HEK293 (cell line): ENCODE data around the gene MMD.
A peak's percentile ranks its signal among the peaks of the same experiment; 100 is the strongest.

Experiments used
- HOXD13 ChIP-seq: sonication (generic); formaldehyde crosslinking; IDR thresholded peaks from 2 replicates; pipeline ENCODE4 v1.8.0; 2022; ENCODE audit warnings: missing genetic modification reagents, borderline replicate concordance
- RBAK ChIP-seq: fragments of 450-650 bp; formaldehyde crosslinking; IDR thresholded peaks from 2 replicates; pipeline ENCODE4 v1.5.1; 2016; ENCODE audit warnings: missing biosample characterization, missing genetic modification characterization
- SP2 ChIP-seq: fragments of 450-650 bp; formaldehyde crosslinking; IDR thresholded peaks from 2 replicates; pipeline ENCODE4 v1.5.1; 2016; ENCODE audit warnings: missing biosample characterization, missing genetic modification characterization
- ZBTB49 ChIP-seq: fragments of 450-650 bp; formaldehyde crosslinking; IDR thresholded peaks from 2 replicates; pipeline ENCODE4 v1.5.1; 2016; ENCODE audit warnings: missing biosample characterization, missing genetic modification characterization, low read depth
- ZFP41 ChIP-seq: fragments of 450-650 bp; formaldehyde crosslinking; IDR thresholded peaks from 2 replicates; pipeline ENCODE4 v1.5.1; 2016; ENCODE audit warnings: missing biosample characterization, missing genetic modification characterization, borderline replicate concordance
- ZNF175 ChIP-seq: fragments of 450-650 bp; formaldehyde crosslinking; IDR thresholded peaks from 2 replicates; pipeline ENCODE4 v1.5.1; 2016; ENCODE audit warnings: missing biosample characterization, missing genetic modification characterization
- ZNF274 ChIP-seq, 2 experiments: fragments of 200-500 bp in 1 of 2; fragments of 450-650 bp in 1 of 2; sonication (Bioruptor generic) in 1 of 2; formaldehyde crosslinking in 1 of 2; IDR thresholded peaks; 2 replicates each; pipeline versions ENCODE4 v1.5.1 to v1.6.1; 2014 to 2016; ENCODE audit warnings: borderline replicate concordance in 1 of 2, inconsistent platforms in 1 of 2, low read length in 1 of 2, missing biosample characterization in 1 of 2, missing genetic modification characterization in 1 of 2
- ZNF302 ChIP-seq: fragments of 450-650 bp; formaldehyde crosslinking; IDR thresholded peaks from 2 replicates; pipeline ENCODE4 v1.5.1; 2016; ENCODE audit warnings: missing biosample characterization, missing genetic modification characterization, low read depth
- ZNF580 ChIP-seq: fragments of 450-650 bp; formaldehyde crosslinking; IDR thresholded peaks from 2 replicates; pipeline ENCODE4 v1.5.1; 2016; ENCODE audit warnings: missing biosample characterization, missing genetic modification characterization
- ZNF837 ChIP-seq: fragments of 450-650 bp; formaldehyde crosslinking; IDR thresholded peaks from 2 replicates; pipeline ENCODE4 v1.5.1; 2016; ENCODE audit warnings: missing biosample characterization, missing genetic modification characterization
- ZSCAN18 ChIP-seq: fragments of 450-650 bp; formaldehyde crosslinking; IDR thresholded peaks from 2 replicates; pipeline ENCODE4 v1.5.1; 2016; ENCODE audit warnings: missing biosample characterization, missing genetic modification characterization
- TF ChIP-seq, protein P1 (sequence below): fragments of 450-650 bp; formaldehyde crosslinking; IDR thresholded peaks from 2 replicates; pipeline ENCODE4 v1.5.1; 2016; ENCODE audit warnings: missing biosample characterization, missing genetic modification characterization
- TF ChIP-seq, protein P2 (sequence below): fragments of 450-650 bp; formaldehyde crosslinking; IDR thresholded peaks from 2 replicates; pipeline ENCODE4 v1.5.1; 2016; ENCODE audit warnings: missing biosample characterization, missing genetic modification characterization

GRCh38 chr17:55430541-55431288 is 9.1 kb upstream of the MMD start:
- TF ChIP-seq ZNF580 (tag by site-specific recombination) (no peak), HOXD13 (CRISPR knock-in tag) (no peak), ZNF175 (no peak), SP2 (tag by site-specific recombination) (0 out of 2 replicates have a peak, but pooled peaks have one; percentile 14), ZBTB49 (tag by site-specific recombination) (no peak), ZNF302 (tag by site-specific recombination) (no peak), RBAK (tag by site-specific recombination) (no peak), ZNF274 (IDR thresholded peaks at IDR 0.05; ENCODE audit: low read length) (no peak), ZNF274 (tag by site-specific recombination; IDR thresholded peaks at IDR 0.05; ENCODE audit: borderline replicate concordance) (no peak), ZNF837 (no peak), ZFP41 (tag by site-specific recombination) (no peak), ZSCAN18 (tag by site-specific recombination) (no peak)
- TF ChIP-seq, protein P1, sequence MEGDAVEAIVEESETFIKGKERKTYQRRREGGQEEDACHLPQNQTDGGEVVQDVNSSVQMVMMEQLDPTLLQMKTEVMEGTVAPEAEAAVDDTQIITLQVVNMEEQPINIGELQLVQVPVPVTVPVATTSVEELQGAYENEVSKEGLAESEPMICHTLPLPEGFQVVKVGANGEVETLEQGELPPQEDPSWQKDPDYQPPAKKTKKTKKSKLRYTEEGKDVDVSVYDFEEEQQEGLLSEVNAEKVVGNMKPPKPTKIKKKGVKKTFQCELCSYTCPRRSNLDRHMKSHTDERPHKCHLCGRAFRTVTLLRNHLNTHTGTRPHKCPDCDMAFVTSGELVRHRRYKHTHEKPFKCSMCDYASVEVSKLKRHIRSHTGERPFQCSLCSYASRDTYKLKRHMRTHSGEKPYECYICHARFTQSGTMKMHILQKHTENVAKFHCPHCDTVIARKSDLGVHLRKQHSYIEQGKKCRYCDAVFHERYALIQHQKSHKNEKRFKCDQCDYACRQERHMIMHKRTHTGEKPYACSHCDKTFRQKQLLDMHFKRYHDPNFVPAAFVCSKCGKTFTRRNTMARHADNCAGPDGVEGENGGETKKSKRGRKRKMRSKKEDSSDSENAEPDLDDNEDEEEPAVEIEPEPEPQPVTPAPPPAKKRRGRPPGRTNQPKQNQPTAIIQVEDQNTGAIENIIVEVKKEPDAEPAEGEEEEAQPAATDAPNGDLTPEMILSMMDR: no peak
- TF ChIP-seq, protein P2, sequence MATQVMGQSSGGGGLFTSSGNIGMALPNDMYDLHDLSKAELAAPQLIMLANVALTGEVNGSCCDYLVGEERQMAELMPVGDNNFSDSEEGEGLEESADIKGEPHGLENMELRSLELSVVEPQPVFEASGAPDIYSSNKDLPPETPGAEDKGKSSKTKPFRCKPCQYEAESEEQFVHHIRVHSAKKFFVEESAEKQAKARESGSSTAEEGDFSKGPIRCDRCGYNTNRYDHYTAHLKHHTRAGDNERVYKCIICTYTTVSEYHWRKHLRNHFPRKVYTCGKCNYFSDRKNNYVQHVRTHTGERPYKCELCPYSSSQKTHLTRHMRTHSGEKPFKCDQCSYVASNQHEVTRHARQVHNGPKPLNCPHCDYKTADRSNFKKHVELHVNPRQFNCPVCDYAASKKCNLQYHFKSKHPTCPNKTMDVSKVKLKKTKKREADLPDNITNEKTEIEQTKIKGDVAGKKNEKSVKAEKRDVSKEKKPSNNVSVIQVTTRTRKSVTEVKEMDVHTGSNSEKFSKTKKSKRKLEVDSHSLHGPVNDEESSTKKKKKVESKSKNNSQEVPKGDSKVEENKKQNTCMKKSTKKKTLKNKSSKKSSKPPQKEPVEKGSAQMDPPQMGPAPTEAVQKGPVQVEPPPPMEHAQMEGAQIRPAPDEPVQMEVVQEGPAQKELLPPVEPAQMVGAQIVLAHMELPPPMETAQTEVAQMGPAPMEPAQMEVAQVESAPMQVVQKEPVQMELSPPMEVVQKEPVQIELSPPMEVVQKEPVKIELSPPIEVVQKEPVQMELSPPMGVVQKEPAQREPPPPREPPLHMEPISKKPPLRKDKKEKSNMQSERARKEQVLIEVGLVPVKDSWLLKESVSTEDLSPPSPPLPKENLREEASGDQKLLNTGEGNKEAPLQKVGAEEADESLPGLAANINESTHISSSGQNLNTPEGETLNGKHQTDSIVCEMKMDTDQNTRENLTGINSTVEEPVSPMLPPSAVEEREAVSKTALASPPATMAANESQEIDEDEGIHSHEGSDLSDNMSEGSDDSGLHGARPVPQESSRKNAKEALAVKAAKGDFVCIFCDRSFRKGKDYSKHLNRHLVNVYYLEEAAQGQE: no peak
